Activated CD8-positive, alpha-beta memory T cell treated with anti-CD3 and anti-CD28 coated beads, Interleukin-2, amount 10 ng/mL, durations not matched to agents 7 days and 5 days (primary cell): ENCODE results near the gene E4F1. TPM values are rescaled to one million over a fixed set of nuclear protein-coding genes. Genes with fewer than 3 reads are reported as not detected.
"Not testable (repeated sequence)": the region's sequence is repeated elsewhere in the genome, so short reads cannot be mapped to it uniquely, and the experiment has no call there.

Experiments used
- ATAC-seq: fragments of 150-1000 bp; cut with Tn5 transposase; one replicate; pipeline ENCODE4 v1.10.0; 2021; ENCODE audit warnings: moderate library complexity
- CTCF ChIA-PET: fragments of 350-600 bp; sonication (Branson Sonifier 250); formaldehyde crosslinking; loops from one replicate; lab custom pipeline; 2021; ENCODE audit warnings: antibody characterized with exemption; lab: Charles Lee
- DNase-seq: peaks from one replicate; pipeline ENCODE4 v3.0.0-alpha.2; 2020
- H3K27ac Mint-ChIP-seq: one replicate; pipeline ENCODE4 v1.8.0; 2021; ENCODE audit warnings: mild to moderate bottlenecking, mixed read lengths
- H3K27me3 Mint-ChIP-seq: one replicate; pipeline ENCODE4 v1.8.0; 2021; ENCODE audit warnings: mixed read lengths
- H3K36me3 Mint-ChIP-seq: one replicate; pipeline ENCODE4 v1.8.0; 2021; ENCODE audit warnings: mild to moderate bottlenecking, mixed read lengths
- H3K4me1 Mint-ChIP-seq: one replicate; pipeline ENCODE4 v1.8.0; 2021; ENCODE audit warnings: mixed read lengths
- H3K4me3 Mint-ChIP-seq: one replicate; pipeline ENCODE4 v1.8.0; 2021; ENCODE audit warnings: mild to moderate bottlenecking, moderate library complexity, mixed read lengths
- H3K9me3 Mint-ChIP-seq: one replicate; pipeline ENCODE4 v1.8.0; 2022; ENCODE audit warnings: low read depth, mixed read lengths
- total RNA-seq, 2 experiments: library from RNA; stranded (reverse); gene quantifications; one replicate each; pipeline ENCODE4 v1.2.3, GENCODE V29; 2021

Gene E4F1
- total RNA-seq, 2 experiments from 2014 or later = 31.3 to 37.1 TPM

GRCh38 chr16:2256531-2257140 lies 33.2 kb downstream of the E4F1 start:
- H3K4me3 Mint-ChIP-seq = no peak overlapping the region
- DNase-seq = no peak
- no peak overlapping the region for H3K27ac Mint-ChIP-seq
- CTCF ChIA-PET = no interaction called here
- H3K36me3 Mint-ChIP-seq = peaks cover 63% of the 10 kb centered on the region
- no peaks in the 10 kb centered on the region for H3K9me3 Mint-ChIP-seq
- peaks cover 4% of the 10 kb centered on the region for H3K4me1 Mint-ChIP-seq
- no peaks in the 10 kb centered on the region for H3K27me3 Mint-ChIP-seq
- ATAC-seq = no peak

GRCh38 chr16:2257726-2258125 lies 34.3 kb downstream of the E4F1 start:
- Mint-ChIP-seq H3K27me3 (no peaks in the 10 kb centered on the region), H3K36me3 (peaks cover 69% of the 10 kb centered on the region)
- CTCF ChIA-PET = interaction anchor here (0.9 to 1.7 kb wide), 3 partner anchors 42 to 243 kb away, joined by 3 to 4 read pairs (median 4); partner anchors contain the start of gene ABCA3

GRCh38 chr16:2258530-2258929 lies 35.1 kb downstream of the E4F1 start:
- not testable (repeated sequence) for H3K4me1 Mint-ChIP-seq, H3K27ac Mint-ChIP-seq, ATAC-seq, H3K9me3 Mint-ChIP-seq, DNase-seq, H3K27me3 Mint-ChIP-seq, H3K4me3 Mint-ChIP-seq
- peaks cover 68% of the 10 kb centered on the region for H3K36me3 Mint-ChIP-seq
- CTCF ChIA-PET = interaction anchor here (0.9 to 1.7 kb wide), 3 partner anchors 43 to 242 kb away, joined by 3 to 4 read pairs (median 4); partner anchors contain the start of gene ABCA3

More at GRCh38 chr16:2257726-2258125, 34.3 kb downstream of the E4F1 start:
- Mint-ChIP-seq H3K9me3 (no peaks in the 10 kb centered on the region), H3K27ac (no peak overlapping the region), H3K4me1 (peaks cover 3% of the 10 kb centered on the region), H3K4me3 (no peak overlapping the region)
- DNase-seq = no peak
- ATAC-seq = no peak

- no peak for DNase-seq
- H3K4me3 Mint-ChIP-seq = no peak overlapping the region
- ATAC-seq = no peak
These were observed 36.9 kb downstream of the E4F1 start for GRCh38 chr16:2260250-2260649.

GRCh38 chr16:2263026-2263425 lies 39.6 kb downstream of the E4F1 start:
- H3K4me3 Mint-ChIP-seq, DNase-seq, H3K9me3 Mint-ChIP-seq, H3K27me3 Mint-ChIP-seq, H3K27ac Mint-ChIP-seq, ATAC-seq: not testable (repeated sequence)
- CTCF ChIA-PET = interaction anchor here (1.3 to 1.6 kb wide), 2 partner anchors 9 to 11 kb away, joined by 3 to 5 read pairs; partner anchors contain the start of gene ECI1
- peaks cover 60% of the 10 kb centered on the region for H3K36me3 Mint-ChIP-seq
- H3K4me1 Mint-ChIP-seq = peaks cover 28% of the 10 kb centered on the region

More at GRCh38 chr16:2260250-2260649, 36.9 kb downstream of the E4F1 start:
- Mint-ChIP-seq H3K27me3 (no peaks in the 10 kb centered on the region), H3K36me3 (peaks cover 70% of the 10 kb centered on the region), H3K27ac (no peak overlapping the region), H3K4me1 (peaks cover 13% of the 10 kb centered on the region), H3K9me3 (no peaks in the 10 kb centered on the region)
- CTCF ChIA-PET = interaction anchor here (0.7 to 0.8 kb wide), 2 partner anchors 9 to 13 kb away, joined by 3 read pairs; partner anchors contain the start of gene ECI1

- not testable (repeated sequence) for H3K9me3 Mint-ChIP-seq, H3K27me3 Mint-ChIP-seq, ATAC-seq
- DNase-seq = peak; percentile 58
- CTCF ChIA-PET = interaction anchor here (0.8 kb wide), 1 partner anchor 16 kb away, joined by 4 read pairs; the partner anchor contains the start of gene ECI1
- Mint-ChIP-seq H3K27ac (peak overlapping the region; percentile 97), H3K4me1 (peaks cover 36% of the 10 kb centered on the region), H3K36me3 (peaks cover 40% of the 10 kb centered on the region), H3K4me3 (peak overlapping the region; percentile 93)
These were observed 43.5 kb downstream of the E4F1 start for GRCh38 chr16:2266887-2267286.

GRCh38 chr16:2267505-2267912 lies 44.1 kb downstream of the E4F1 start:
- H3K9me3 Mint-ChIP-seq, CTCF ChIA-PET, DNase-seq, H3K27me3 Mint-ChIP-seq: not testable (repeated sequence)
- Mint-ChIP-seq H3K4me1 (peaks cover 34% of the 10 kb centered on the region), H3K36me3 (peaks cover 34% of the 10 kb centered on the region), H3K4me3 (peak overlapping the region; percentile 93), H3K27ac (peak overlapping the region; percentile 97)
- peak; percentile 63 for ATAC-seq

GRCh38 chr16:2267913-2268666 lies 44.7 kb downstream of the E4F1 start, which contains the start of gene RNPS1:
Gene RNPS1 (minus strand): TSS chr16:2268126. CDS start chr16:2264643, 3,483 bp downstream.
- no peaks in the 10 kb centered on the region for H3K9me3 Mint-ChIP-seq
- H3K4me1 Mint-ChIP-seq = peaks cover 34% of the 10 kb centered on the region
- H3K36me3 Mint-ChIP-seq = peaks cover 28% of the 10 kb centered on the region
- DNase-seq (peak; percentile 97), ATAC-seq (peak; percentile 90)
- CTCF ChIA-PET = interaction anchor here (1.2 to 1.6 kb wide), 3 partner anchors 16 to 233 kb away, joined by 3 to 8 read pairs (median 4); partner anchors contain the start of gene ECI1
- H3K27me3 Mint-ChIP-seq = no peaks in the 10 kb centered on the region
- H3K27ac Mint-ChIP-seq = peak within 1 kb of the TSS; percentile 97
- H3K4me3 Mint-ChIP-seq = peak within 1 kb of the TSS; percentile 93

GRCh38 chr16:2270070-2270462 lies 46.7 kb downstream of the E4F1 start:
- no peaks in the 10 kb centered on the region for H3K9me3 Mint-ChIP-seq
- H3K4me3 Mint-ChIP-seq = peak overlapping the region; percentile 93
- CTCF ChIA-PET = interaction anchor here (1.0 to 1.3 kb wide), 3 partner anchors 19 to 321 kb away, joined by 3 read pairs; partner anchors contain the start of genes ABCA3 and ECI1
- no peaks in the 10 kb centered on the region for H3K27me3 Mint-ChIP-seq
- DNase-seq (no peak), ATAC-seq (no peak)
- no peak overlapping the region for H3K27ac Mint-ChIP-seq
- H3K36me3 Mint-ChIP-seq = peaks cover 15% of the 10 kb centered on the region
- H3K4me1 Mint-ChIP-seq = peaks cover 24% of the 10 kb centered on the region

GRCh38 chr16:2270588-2271470 lies 47.4 kb downstream of the E4F1 start:
- no peak for ATAC-seq
- CTCF ChIA-PET = interaction anchor here (1.0 kb wide), 1 partner anchor 20 kb away, joined by 3 read pairs; the partner anchor contains the start of gene ECI1

GRCh38 chr16:2271848-2272461 lies 48.6 kb downstream of the E4F1 start:
- ATAC-seq = no peak
- DNase-seq = no peak
- no peaks in the 10 kb centered on the region for H3K9me3 Mint-ChIP-seq
- CTCF ChIA-PET = no interaction called here
- H3K4me1 Mint-ChIP-seq = peaks cover 9% of the 10 kb centered on the region
- H3K27me3 Mint-ChIP-seq = no peaks in the 10 kb centered on the region
- H3K27ac Mint-ChIP-seq = no peak overlapping the region
- H3K36me3 Mint-ChIP-seq = peaks cover 1% of the 10 kb centered on the region
- no peak overlapping the region for H3K4me3 Mint-ChIP-seq

More at GRCh38 chr16:2270588-2271470, 47.4 kb downstream of the E4F1 start:
- Mint-ChIP-seq H3K36me3 (peaks cover 11% of the 10 kb centered on the region), H3K4me3 (no peak overlapping the region), H3K4me1 (peaks cover 19% of the 10 kb centered on the region), H3K27ac (no peak overlapping the region), H3K27me3 (no peaks in the 10 kb centered on the region), H3K9me3 (no peaks in the 10 kb centered on the region)
- no peak for DNase-seq

GRCh38 chr16:2273484-2273883 lies 50.1 kb downstream of the E4F1 start:
- H3K4me1 Mint-ChIP-seq = peaks cover 8% of the 10 kb centered on the region
- no peak overlapping the region for H3K4me3 Mint-ChIP-seq
- CTCF ChIA-PET = no interaction called here
- DNase-seq (no peak), ATAC-seq (no peak)
- H3K27ac Mint-ChIP-seq = no peak overlapping the region
- H3K27me3 Mint-ChIP-seq = no peaks in the 10 kb centered on the region
- no peaks in the 10 kb centered on the region for H3K9me3 Mint-ChIP-seq
- no peaks in the 10 kb centered on the region for H3K36me3 Mint-ChIP-seq
